ENCODE measurements around the gene NUP62.
A peak's percentile ranks its signal among the peaks of the same experiment; 100 is the strongest.

NUP62 gene

DNA sequence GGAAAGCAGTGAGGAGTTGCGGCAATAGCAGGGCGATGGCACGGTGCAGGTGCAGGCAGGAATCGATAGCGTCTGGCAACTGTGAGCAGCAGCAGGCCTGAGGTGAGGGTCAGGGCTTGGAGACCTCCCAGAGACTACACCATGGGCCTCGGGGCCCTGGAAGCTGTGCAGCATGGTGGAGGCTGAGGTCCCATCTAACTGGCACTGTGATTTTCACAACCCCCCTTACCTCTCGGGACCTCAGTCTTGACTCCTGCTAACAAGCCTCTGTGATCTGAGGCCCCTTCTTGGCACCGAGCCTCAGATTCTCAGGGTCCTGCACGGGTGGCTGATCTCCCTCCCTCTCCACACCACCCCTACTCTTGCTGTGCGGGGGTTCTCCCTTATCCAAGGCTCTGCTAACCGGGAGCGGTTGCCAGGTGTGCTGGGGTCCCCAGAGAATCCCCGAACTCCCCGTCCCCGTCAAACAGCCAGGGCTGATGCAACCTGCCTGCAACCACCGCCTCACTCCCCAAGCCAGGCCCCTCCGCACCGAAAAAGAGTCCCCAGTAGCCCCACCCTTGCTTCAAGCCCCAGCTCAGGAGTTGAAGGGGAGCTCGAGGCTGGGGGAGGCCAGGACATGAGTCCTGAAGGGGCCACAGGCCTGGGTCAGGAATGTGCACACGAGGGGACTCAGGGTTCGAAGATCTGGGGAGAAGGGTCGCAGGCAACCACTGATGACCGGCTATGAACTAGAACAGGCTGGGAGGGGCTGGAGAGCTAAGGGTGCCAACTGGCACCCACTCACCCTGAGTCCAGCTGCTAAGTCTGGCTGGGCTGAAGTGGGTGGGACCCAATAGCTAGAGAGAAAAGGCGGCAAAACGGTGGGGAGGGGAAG, 5.1 kb downstream of the NUP62 start:
- TF ChIP-seq POLR2A (IDR thresholded peaks at IDR 0.05; ENCODE audit: low read length) (no peak), GATA1 (IDR thresholded peaks at IDR 0.05; ENCODE audit: low read depth, low read length) (no peak)
- peak; percentile 68 to 89 for DNase-seq

- TF ChIP-seq GATA1 (IDR thresholded peaks at IDR 0.05; ENCODE audit: low read depth, low read length) (no peak), POLR2A (IDR thresholded peaks at IDR 0.05; ENCODE audit: low read length) (no peak)
- no peak for DNase-seq
These were observed 6.0 kb downstream of the NUP62 start for GRCh38 chr19:49923055-49924003.

GRCh38 chr19:49921871-49922795, 7.2 kb downstream of the NUP62 start:
- TF ChIP-seq GATA1 (IDR thresholded peaks at IDR 0.05; ENCODE audit: low read depth, low read length) (no peak), POLR2A (IDR thresholded peaks at IDR 0.05; ENCODE audit: low read length) (no peak)
- DNase-seq, result no peak

GRCh38 chr19:49920624-49921363, 8.5 kb downstream of the NUP62 start:
- DNase-seq, result no peak
- TF ChIP-seq GATA1 (IDR thresholded peaks at IDR 0.05; ENCODE audit: low read depth, low read length) (no peak), POLR2A (IDR thresholded peaks at IDR 0.05; ENCODE audit: low read length) (no peak)

DNA sequence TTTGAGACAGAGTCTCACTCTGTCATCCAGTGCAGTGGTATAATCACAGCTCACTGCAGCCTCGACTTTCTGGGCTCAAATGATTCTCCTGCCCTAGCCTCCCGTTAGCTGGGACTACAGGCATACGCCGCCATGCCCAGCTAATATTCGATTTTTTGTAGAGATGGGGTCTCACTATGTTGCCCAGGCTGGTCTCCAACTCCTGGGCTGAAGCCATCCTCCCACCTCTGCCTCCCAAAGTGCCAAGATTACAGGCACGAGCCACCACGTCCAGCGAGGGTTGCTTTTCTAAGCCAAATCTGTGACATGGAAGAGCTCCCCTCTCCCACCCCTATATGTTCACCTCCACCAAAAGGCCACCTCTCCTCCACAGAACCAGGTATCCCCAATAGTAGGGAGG, 11.2 kb downstream of the NUP62 start:
- TF ChIP-seq GATA1 (IDR thresholded peaks at IDR 0.05; ENCODE audit: low read depth, low read length), result no peak
- TF ChIP-seq POLR2A (IDR thresholded peaks at IDR 0.05; ENCODE audit: low read length), result no peak
- DNase-seq, result no peak

DNA sequence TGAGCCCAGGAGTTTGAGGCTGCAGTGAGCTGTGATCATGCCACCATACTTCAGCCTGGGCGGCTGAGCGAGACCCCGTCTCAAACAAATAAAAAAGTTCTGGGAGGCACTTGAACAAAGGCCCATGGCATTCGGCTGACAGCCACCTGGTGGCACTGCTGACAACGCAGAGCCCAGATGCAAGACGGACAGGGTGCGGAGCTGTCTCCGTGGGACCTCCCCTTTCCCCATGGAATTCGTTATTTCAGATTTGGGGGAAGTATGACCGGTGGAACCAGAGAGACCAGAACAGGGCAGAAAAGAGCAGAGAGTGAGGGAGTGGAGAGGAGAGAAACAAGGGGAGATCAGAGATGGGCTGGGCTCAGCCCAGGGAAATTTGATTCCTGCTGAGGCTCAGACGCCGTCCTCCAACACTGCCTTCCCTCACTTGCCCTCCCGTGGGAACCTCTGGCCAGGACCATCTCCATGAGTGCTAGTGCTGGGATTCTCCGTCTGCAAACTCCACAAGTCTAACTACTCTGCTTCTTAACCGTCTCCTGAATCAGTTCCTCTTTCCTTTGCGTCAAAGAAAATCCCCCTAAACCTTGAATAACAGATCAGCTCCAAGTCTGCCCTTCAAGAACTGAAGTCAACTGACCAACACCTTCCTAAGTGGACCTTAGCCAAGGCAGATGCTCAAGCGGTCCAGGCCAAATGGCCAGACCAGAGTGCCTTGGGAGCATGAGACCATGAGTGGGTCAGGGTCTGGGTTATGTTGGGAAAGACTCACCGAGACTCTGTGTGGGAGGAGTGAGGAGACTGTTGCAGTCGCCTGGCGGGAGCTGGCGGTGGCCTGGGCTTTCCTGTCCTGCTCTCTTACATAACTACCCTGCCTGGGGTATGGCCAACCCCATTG, 12.2 kb downstream of the NUP62 start:
- no peak for DNase-seq
- TF ChIP-seq POLR2A (IDR thresholded peaks at IDR 0.05; ENCODE audit: low read length) (no peak), GATA1 (IDR thresholded peaks at IDR 0.05; ENCODE audit: low read depth, low read length) (no peak)

DNA sequence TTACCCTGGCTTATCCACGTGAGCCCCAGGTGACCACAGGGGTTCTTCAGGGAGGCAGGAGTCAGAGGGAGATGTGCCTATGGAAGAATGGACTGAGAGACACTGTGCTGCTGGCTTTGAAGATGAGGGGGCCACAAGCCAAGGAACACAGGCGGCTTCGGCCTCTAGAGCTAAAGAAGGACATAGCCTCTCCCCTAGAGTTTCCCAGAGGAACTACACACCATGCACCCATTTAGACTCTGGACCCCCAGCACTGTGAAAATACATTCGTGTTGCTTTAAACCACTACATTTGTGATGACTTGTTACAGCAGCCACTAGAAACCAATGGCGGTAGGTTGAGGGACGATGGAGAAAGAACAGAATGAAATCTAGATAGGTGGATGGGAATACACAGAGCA, 14.0 kb downstream of the NUP62 start:
- no peak for TF ChIP-seq GATA1 (IDR thresholded peaks at IDR 0.05; ENCODE audit: low read depth, low read length)
- TF ChIP-seq POLR2A (IDR thresholded peaks at IDR 0.05; ENCODE audit: low read length), result no peak
- no peak for DNase-seq

DNA sequence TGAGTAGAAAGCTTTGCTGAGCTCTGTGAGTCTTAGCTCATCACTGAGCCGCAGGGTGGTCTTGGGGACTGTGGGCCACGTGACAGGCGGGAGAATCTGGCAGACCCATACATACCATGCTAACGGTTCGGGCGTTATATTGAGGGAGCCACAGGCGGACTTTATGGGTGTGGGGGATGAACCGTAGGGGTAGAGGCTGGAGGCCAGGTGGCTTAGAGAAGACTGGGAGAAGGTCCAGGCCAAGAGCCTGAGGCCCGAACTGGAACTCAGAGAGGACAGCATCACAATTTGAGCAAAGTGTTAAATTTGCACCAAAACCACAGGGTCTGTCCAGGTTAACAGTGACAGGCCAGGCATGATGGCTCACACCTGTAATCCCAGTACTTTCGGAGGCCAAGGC, 15.6 kb downstream of the NUP62 start:
- no peak for DNase-seq

GRCh38 chr19:49912965-49913685, 16.2 kb downstream of the NUP62 start:
- TF ChIP-seq GATA1 (IDR thresholded peaks at IDR 0.05; ENCODE audit: low read depth, low read length) (no peak), POLR2A (IDR thresholded peaks at IDR 0.05; ENCODE audit: low read length) (no peak)
- no peak for DNase-seq

More for the DNA sequence above, 15.6 kb downstream of the NUP62 start:
- TF ChIP-seq GATA1 (IDR thresholded peaks at IDR 0.05; ENCODE audit: low read depth, low read length), result no peak
- no peak for TF ChIP-seq POLR2A (IDR thresholded peaks at IDR 0.05; ENCODE audit: low read length)

DNA sequence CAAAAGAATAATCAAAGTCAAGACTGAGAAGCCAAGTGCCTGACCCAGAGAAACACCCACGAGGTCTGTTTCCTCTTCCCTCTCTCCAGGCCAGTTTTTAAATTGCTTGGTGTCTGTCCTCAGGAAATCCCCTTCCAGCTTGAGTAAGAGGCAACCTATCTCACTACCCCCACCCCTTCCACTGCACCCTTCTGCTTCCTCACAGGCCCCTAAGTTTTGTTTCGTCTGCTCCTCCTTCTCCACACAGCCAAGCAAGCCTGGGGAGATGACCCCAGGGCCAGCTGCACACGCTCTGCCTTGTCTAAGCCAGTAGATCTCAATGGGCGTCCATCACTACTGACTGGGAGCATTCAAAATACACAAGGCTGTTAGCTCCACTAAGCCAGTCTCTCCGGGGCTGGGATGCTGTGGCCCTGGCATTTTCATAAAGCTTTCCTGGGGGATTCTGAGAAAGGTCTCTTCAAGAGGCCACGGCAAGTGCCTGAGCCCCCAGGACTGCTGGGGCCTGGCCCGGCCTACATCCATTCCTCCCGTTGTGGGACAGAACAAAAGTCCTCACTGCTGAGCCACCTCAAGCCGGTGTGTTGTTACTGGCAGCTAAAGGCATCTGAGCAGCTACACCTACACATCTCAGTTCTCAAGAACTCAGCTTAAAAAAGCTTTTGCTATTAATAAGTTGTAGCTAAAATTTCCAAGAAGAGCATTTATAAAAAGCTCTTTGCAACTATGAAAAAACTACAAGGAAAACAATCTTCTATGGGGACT, 17.7 kb downstream of the NUP62 start:
- TF ChIP-seq GATA1 (IDR thresholded peaks at IDR 0.05; ENCODE audit: low read depth, low read length) (no peak), POLR2A (IDR thresholded peaks at IDR 0.05; ENCODE audit: low read length) (no peak)
- DNase-seq, result no peak
